ENCODE measurements around the gene FAF1. TPM values are rescaled to one million over a fixed set of nuclear protein-coding genes. Genes with fewer than 3 reads are reported as not detected.
"Not testable (repeated sequence)": the region's sequence is repeated elsewhere in the genome, so short reads cannot be mapped to it uniquely, and the experiment has no call there.

FAF1 gene
- polyA plus RNA-seq (2013, experiment 1 of 2; ENCODE audit: insufficient read length), result 63.5 TPM
- polyA plus RNA-seq (2013, experiment 2 of 2; ENCODE audit: insufficient read length), result 47.0 TPM

GRCh38 chr1:50959913-50960844 is at the start of gene FAF1:
FAF1 (minus strand) TSS chr1:50960267; CDS start chr1:50959811, 456 bp downstream.
- peak; percentile 96 for DNase-seq

DNA sequence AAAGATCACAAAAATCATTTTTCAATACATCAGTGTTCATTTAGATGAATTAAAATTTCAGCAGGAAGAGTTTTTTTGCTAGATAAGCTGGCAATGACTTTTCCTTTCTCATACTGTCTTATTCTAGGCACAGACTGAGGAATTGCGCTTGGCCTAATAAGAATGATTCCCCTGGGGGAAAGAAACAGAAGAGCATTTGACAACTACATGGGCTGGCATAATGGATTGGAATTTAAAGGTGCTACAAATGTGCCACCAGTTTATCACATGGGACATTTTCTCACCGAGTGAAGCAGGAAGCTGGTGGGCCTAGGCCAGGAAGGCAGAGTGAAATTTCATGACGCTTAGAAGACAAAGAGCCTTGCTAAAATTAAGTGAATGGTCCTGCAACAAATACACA is 49.3 kb upstream of the FAF1 start:
- no peak for DNase-seq

- DNase-seq, result not testable (repeated sequence)
Observed at GRCh38 chr1:51005549-51005948, 45.5 kb upstream of the FAF1 start.

DNA sequence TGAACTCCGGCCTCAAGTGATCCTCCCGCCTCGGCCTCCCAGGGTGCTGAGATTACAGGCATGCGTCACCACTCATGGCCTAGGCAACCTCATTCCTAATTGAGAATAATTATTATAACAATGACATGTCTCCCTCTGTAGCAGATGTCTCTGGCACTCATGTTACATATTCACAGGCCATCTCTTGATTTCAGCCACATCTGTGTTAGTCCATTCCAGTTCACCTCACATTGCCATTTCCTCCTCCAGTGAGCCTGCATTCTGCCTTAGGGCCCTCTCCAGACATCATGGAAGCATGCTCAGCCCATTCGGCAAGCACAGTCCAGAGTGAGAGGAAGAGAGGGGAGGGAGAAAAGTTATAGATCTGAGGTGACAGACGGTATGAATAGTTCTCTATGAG is 42.4 kb upstream of the FAF1 start:
- DNase-seq, result no peak

DNA sequence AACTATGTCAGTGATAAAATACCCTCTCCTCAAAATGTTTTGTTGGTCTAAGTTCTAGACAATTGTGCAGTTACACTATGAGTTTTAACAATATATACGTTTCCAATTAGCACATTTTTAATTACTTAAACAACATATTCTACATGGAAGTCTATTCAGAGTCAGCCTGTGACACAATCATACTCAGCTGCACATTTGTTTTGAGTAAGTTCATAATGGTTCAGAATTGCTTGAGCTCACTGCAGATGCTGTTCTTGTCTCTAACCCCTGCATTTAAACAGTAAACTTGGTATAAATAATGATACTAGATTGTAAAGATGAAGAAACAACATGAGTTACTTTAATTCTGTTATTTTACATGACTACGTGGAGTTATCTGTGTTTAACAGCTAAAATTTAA is 40.6 kb upstream of the FAF1 start:
- no peak for DNase-seq

- DNase-seq, result no peak
Observed at GRCh38 chr1:51000160-51000559, 40.1 kb upstream of the FAF1 start.

DNA sequence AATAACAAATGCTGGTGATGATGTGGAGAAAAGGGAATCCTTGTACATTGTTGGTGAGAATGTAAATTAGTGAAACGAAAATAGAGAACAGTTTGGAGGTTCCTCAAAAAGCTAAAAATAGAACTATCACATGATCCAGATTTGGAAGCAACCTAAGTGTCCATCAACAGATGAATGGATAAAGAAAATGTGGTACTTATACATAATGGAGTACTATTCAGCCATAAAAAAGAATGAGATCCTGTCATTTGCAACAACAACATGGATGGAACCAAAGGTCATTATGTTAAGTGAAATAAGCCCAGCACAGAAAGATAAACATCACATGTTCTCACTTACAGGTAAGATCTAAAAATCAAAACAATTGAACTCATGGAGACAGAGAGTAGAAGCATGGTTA is 39.3 kb upstream of the FAF1 start:
- not testable (repeated sequence) for DNase-seq

DNA sequence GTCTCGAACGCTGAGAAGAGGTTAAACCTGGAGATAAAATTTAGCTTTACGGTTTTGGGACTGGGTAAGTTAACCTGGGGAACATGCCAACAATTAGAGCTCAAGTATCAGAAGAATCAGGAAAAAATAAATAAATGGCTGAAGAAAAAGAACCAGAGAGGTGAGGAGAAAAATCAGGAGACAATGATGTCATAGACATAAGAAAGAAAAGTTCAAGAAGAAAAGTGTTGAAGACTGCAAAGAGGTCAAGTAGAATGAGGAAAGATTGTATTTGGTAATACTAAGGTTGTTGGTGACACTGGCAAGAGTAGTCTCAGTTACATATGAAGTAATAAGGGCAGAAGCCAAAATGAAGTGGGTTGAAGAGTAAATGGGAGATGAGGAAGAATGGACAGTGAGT is 36.0 kb upstream of the FAF1 start:
- DNase-seq, result no peak

- DNase-seq, result no peak
Observed at GRCh38 chr1:50995651-50996050, 35.6 kb upstream of the FAF1 start.

- no peak for DNase-seq
Observed at GRCh38 chr1:50994997-50995396, 34.9 kb upstream of the FAF1 start.

GRCh38 chr1:50993645-50994044 is 33.6 kb upstream of the FAF1 start:
- no peak for DNase-seq

GRCh38 chr1:50992532-50993318 is 32.7 kb upstream of the FAF1 start:
- DNase-seq, result no peak

DNA sequence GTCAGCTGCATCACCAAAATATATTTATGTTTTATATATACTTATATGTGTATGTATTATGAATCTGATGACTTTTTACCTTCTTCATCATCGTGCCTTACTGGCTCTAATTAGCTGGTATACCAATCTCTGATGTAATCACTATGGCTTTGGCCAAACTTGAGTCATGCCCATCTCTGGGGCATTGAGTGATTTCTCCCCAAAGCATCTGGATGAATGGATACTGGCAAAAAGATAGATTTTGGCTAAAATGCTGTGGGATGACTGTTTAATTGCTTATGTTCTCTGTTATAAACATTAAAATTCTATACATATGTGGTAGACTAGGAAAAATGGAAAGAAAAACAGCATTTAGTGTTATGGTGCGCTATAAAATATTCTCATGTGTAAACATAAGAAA is 29.6 kb upstream of the FAF1 start:
- DNase-seq, result peak; percentile 20

GRCh38 chr1:50986653-50987052 is 26.6 kb upstream of the FAF1 start:
- no peak for DNase-seq

- no peak for DNase-seq
Observed at GRCh38 chr1:50985094-50985493, 25.0 kb upstream of the FAF1 start.

DNA sequence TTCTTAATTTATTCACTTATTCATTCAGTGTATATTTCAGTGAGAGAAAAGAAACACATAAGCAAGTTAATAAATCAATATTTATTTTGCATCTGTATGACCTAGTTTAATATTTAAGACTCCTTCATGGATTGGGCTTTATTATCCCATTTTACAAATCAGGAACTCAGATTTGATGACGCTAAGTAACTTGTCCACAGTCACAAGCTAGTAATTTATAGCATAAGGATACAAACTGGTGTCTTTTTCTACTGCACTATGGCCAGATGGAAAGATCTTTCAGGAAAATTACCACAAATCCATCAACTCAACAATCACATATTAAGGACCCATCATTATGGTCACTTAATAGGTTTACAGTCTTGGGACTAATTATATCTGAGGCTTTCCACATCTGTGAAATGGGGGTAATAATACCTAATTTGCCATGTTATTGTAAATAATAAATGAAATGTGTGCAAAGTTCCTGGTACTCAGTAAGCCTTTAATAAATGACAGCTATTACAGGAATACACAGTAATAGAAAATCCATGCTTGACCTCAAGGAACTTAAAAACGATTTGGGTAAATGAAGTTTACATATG is 23.2 kb upstream of the FAF1 start:
- no peak for DNase-seq

- no peak for DNase-seq
Observed at GRCh38 chr1:50982611-50983010, 22.5 kb upstream of the FAF1 start.

GRCh38 chr1:50981741-50982140 is 21.7 kb upstream of the FAF1 start:
- DNase-seq, result no peak

DNA sequence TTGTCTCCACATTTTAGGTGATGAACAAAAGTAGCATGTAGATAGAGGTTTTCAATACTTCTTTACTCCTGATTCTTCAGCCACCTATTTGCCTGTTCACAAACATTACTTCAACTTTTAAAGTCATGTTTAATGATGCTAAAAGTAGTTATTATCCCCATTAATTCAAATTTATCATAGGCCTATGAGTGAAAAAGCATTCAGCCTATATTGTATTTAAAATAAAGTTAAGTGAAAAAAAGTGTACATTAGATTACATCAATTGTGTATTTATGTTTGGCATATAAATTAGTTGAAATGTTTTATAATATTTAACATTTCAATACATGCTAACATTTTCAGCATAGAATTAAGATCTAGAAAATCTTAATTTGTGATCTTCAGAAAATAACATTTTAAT is 20.4 kb upstream of the FAF1 start:
- no peak for DNase-seq

GRCh38 chr1:50979937-50980336 is 19.9 kb upstream of the FAF1 start:
- no peak for DNase-seq

- DNase-seq, result no peak
Observed at GRCh38 chr1:50978852-50979781, 19.1 kb upstream of the FAF1 start.
